ENCODE results near the gene WWC1.
"Not testable (repeated sequence)": the region's sequence is repeated elsewhere in the genome, so short reads cannot be mapped to it uniquely, and the experiment has no call there.

The WWC1 gene

GRCh38 chr5:168308976-168309598 lies 17.6 kb downstream of the WWC1 start:
- no peak for DNase-seq (ENCODE audit: low read depth)

- not testable (repeated sequence) for DNase-seq (ENCODE audit: low read depth)
Measured at GRCh38 chr5:168310541-168310940, 19.1 kb downstream of the WWC1 start.

GRCh38 chr5:168311061-168311566 lies 19.7 kb downstream of the WWC1 start:
- no peak for DNase-seq (ENCODE audit: low read depth)

- DNase-seq (ENCODE audit: low read depth) = no peak
Measured at GRCh38 chr5:168312606-168313295, 21.3 kb downstream of the WWC1 start.

GRCh38 chr5:168313596-168314204 lies 22.3 kb downstream of the WWC1 start:
- DNase-seq (ENCODE audit: low read depth) = no peak

- DNase-seq (ENCODE audit: low read depth) = no peak
Measured at GRCh38 chr5:168314735-168315411, 23.4 kb downstream of the WWC1 start.

- DNase-seq (ENCODE audit: low read depth) = no peak
Measured at GRCh38 chr5:168315416-168316138, 24.1 kb downstream of the WWC1 start.

- no peak for DNase-seq (ENCODE audit: low read depth)
Measured at GRCh38 chr5:168316139-168316578, 24.7 kb downstream of the WWC1 start.

- DNase-seq (ENCODE audit: low read depth) = no peak
Measured at GRCh38 chr5:168317096-168317520, 25.7 kb downstream of the WWC1 start.

- DNase-seq (ENCODE audit: low read depth) = no peak
Measured at GRCh38 chr5:168317521-168318147, 26.2 kb downstream of the WWC1 start.

GRCh38 chr5:168318240-168318639 lies 26.8 kb downstream of the WWC1 start:
- DNase-seq (ENCODE audit: low read depth) = no peak

GRCh38 chr5:168319774-168320173 lies 28.3 kb downstream of the WWC1 start:
- DNase-seq (ENCODE audit: low read depth) = no peak

GRCh38 chr5:168320805-168321204 lies 29.4 kb downstream of the WWC1 start:
- no peak for DNase-seq (ENCODE audit: low read depth)

- DNase-seq (ENCODE audit: low read depth) = no peak
Measured at GRCh38 chr5:168324859-168325630, 33.6 kb downstream of the WWC1 start.

- no peak for DNase-seq (ENCODE audit: low read depth)
Measured at GRCh38 chr5:168327019-168327421, 35.6 kb downstream of the WWC1 start.

- DNase-seq (ENCODE audit: low read depth) = no peak
Measured at GRCh38 chr5:168327451-168327850, 36.0 kb downstream of the WWC1 start.

- no peak for DNase-seq (ENCODE audit: low read depth)
Measured at GRCh38 chr5:168327994-168328393, 36.5 kb downstream of the WWC1 start.

- no peak for DNase-seq (ENCODE audit: low read depth)
Measured at GRCh38 chr5:168328814-168329213, 37.4 kb downstream of the WWC1 start.

GRCh38 chr5:168329302-168329701 lies 37.9 kb downstream of the WWC1 start:
- DNase-seq (ENCODE audit: low read depth) = no peak

- DNase-seq (ENCODE audit: low read depth) = no peak
Measured at GRCh38 chr5:168332042-168332441, 40.6 kb downstream of the WWC1 start.

- no peak for DNase-seq (ENCODE audit: low read depth)
Measured at GRCh38 chr5:168334280-168334679, 42.8 kb downstream of the WWC1 start.
